ENCODE results near the gene NSUN6.

- TF ChIP-seq CTCF (conservative IDR thresholded peaks at IDR 0.05; ENCODE audit: low read depth in 2 of 2), result no peak
- no peak for TF ChIP-seq POLR2AphosphoS5 (IDR thresholded peaks at IDR 0.05; ENCODE audit: low read depth)
- no peak for TF ChIP-seq EZH2 (IDR thresholded peaks at IDR 0.05; ENCODE audit: low read depth, unreplicated experiment)
- no peak for TF ChIP-seq ETS1 (IDR thresholded peaks at IDR 0.05)
- TF ChIP-seq CREB1 (CRISPR knock-in tag; IDR thresholded peaks at IDR 0.05; ENCODE audit: low read depth), result no peak
- TF ChIP-seq JUNB (IDR thresholded peaks at IDR 0.05; ENCODE audit: unreplicated experiment), result no peak
- no peak for TF ChIP-seq EZH2phosphoT487 (IDR thresholded peaks at IDR 0.05; ENCODE audit: unreplicated experiment)
These were observed 35.8 kb upstream of the NSUN6 start for GRCh38 chr10:18687195-18687594.
